OCI-LY3 (cell line): Measurements from ENCODE around the gene HS3ST2.

Experiments used
- H2AFZ ChIP-seq: fragments of 200-600, 300-600 bp; shearing (Covaris generic); 2 replicates; pipeline ENCODE4 v1.6.0; 2014; ENCODE audit warnings: antibody characterized with exemption, low read depth, low read length
- H3K27ac ChIP-seq: fragments of 200-600, 300-600 bp; sonication (generic); 2 replicates; pipeline ENCODE4 v1.5.1; 2014; ENCODE audit warnings: mild to moderate bottlenecking, low read length, moderate library complexity, mixed read lengths
- H3K27me3 ChIP-seq: fragments of 200-600, 300-600 bp; sonication (generic); 2 replicates; pipeline ENCODE4 v1.6.1; 2014; ENCODE audit warnings: low read depth, low read length, mixed read lengths
- H3K36me3 ChIP-seq: fragments of 200-600, 300-600 bp; sonication (generic); replicated peaks from 2 replicates; pipeline ENCODE3; 2014; ENCODE audit warnings: low read depth, low read length, mixed read lengths
- H3K4me1 ChIP-seq: fragments of 300-600, 200-600 bp; sonication (generic); 2 replicates; pipeline ENCODE4 v1.6.1; 2014; ENCODE audit warnings: low read length, mixed read lengths
- H3K4me2 ChIP-seq: fragments of 200-600, 300-600 bp; sonication (generic); 2 replicates; pipeline ENCODE4 v1.6.1; 2014; ENCODE audit warnings: low read length, mixed read lengths
- H3K4me3 ChIP-seq: fragments of 300-600, 200-600 bp; sonication (generic); 2 replicates; pipeline ENCODE4 v1.5.1; 2014; ENCODE audit warnings: antibody characterized with exemption, mild to moderate bottlenecking, low read length, moderate library complexity
- H3K79me2 ChIP-seq: fragments of 300-600, 200-600 bp; shearing (Covaris generic); 2 replicates; pipeline ENCODE4 v1.6.1; 2014; ENCODE audit warnings: mild to moderate bottlenecking, low read length, mixed read lengths
- H3K9ac ChIP-seq: fragments of 300-600, 200-600 bp; shearing (Covaris generic); 2 replicates; pipeline ENCODE4 v1.6.0; 2014; ENCODE audit warnings: mild to moderate bottlenecking, low read length, moderate library complexity
- H3K9me3 ChIP-seq: fragments of 200-600, 300-600 bp; shearing (Covaris generic); 2 replicates; pipeline ENCODE4 v1.6.1; 2014; ENCODE audit warnings: low read length, mixed read lengths; ENCODE audit not compliant: insufficient read depth
- H4K20me1 ChIP-seq: fragments of 200-600, 300-600 bp; sonication (generic); 2 replicates; pipeline ENCODE4 v1.6.1; 2016; ENCODE audit warnings: low read length, mixed read lengths; ENCODE audit not compliant: insufficient read depth
- CTCF ChIP-seq: fragments of 200-600, 300-600 bp; sonication (generic); IDR thresholded peaks from 2 replicates; pipeline ENCODE4 v1.5.1; 2014; ENCODE audit warnings: antibody characterized with exemption, low read length, low read depth
- EZH2phosphoT487 ChIP-seq: fragments of 200-600 bp; shearing (Covaris generic); IDR thresholded peaks from 2 replicates; pipeline ENCODE4 v1.6.1; 2018; ENCODE audit warnings: antibody characterized with exemption, mixed run types, low read depth

HS3ST2 gene

DNA sequence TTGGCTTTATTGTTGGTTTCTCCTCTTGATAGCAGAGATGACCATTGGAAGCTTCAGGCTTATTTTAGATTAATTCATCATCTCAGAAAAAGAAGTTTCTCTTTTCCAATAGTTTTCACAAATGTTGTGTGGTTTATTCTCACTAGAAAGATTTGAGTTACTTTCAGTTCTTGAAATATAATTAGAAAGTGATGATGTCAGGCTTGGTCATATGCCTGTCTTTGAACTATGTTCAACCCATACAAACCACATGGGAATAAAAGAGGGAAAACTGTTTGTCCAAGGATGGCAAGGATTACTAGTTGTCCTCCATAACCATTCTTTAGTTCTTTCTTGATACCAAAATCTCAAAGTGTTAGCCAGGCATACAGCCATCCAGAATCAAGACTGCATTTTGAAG is 3.7 kb upstream of the HS3ST2 start:
- Histone ChIP-seq H3K36me3 (no peaks in the 10 kb centered on the region), H3K4me2 (no peak overlapping the region), H3K4me1 (no peaks in the 10 kb centered on the region), H3K27ac (no peak overlapping the region), H3K4me3 (no peak overlapping the region), H3K9ac (no peak overlapping the region), H3K79me2 (no peaks in the 10 kb centered on the region), H4K20me1 (no peaks in the 10 kb centered on the region), H2AFZ (no peak overlapping the region), H3K27me3 (peaks cover 27% of the 10 kb centered on the region), H3K9me3 (no peaks in the 10 kb centered on the region)
- TF ChIP-seq CTCF (no peak), EZH2phosphoT487 (no peak)

GRCh38 chr16:22813223-22813947 is 577 bp upstream of the HS3ST2 start:
- Histone ChIP-seq H3K79me2 (no peaks in the 10 kb centered on the region), H3K4me1 (no peaks in the 10 kb centered on the region), H3K9me3 (no peaks in the 10 kb centered on the region), H4K20me1 (no peaks in the 10 kb centered on the region), H3K27me3 (peaks cover 9% of the 10 kb centered on the region), H3K27ac (no peak overlapping the region), H3K36me3 (no peaks in the 10 kb centered on the region), H3K4me3 (no peak overlapping the region), H3K4me2 (no peak overlapping the region), H2AFZ (no peak overlapping the region), H3K9ac (no peak overlapping the region)
- TF ChIP-seq CTCF, result no peak
- TF ChIP-seq EZH2phosphoT487, result no peak

DNA sequence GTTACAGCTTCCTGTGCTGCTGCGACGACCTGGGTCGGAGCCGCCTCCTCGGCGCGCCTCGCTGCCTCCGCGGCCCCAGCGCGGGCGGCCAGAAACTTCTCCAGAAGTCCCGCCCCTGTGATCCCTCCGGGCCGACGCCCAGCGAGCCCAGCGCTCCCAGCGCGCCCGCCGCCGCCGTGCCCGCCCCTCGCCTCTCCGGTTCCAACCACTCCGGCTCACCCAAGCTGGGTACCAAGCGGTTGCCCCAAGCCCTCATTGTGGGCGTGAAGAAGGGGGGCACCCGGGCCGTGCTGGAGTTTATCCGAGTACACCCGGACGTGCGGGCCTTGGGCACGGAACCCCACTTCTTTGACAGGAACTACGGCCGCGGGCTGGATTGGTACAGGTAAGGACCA is 746 bp downstream of the HS3ST2 start:
- H3K27ac ChIP-seq, result no peak overlapping the region
- no peak overlapping the region for H3K4me3 ChIP-seq
- H3K9me3 ChIP-seq, result no peaks in the 10 kb centered on the region
- TF ChIP-seq EZH2phosphoT487, result no peak
- no peak for TF ChIP-seq CTCF
- no peaks in the 10 kb centered on the region for H3K36me3 ChIP-seq
- H2AFZ ChIP-seq, result no peak overlapping the region
- H3K9ac ChIP-seq, result no peak overlapping the region
- H3K4me1 ChIP-seq, result no peaks in the 10 kb centered on the region
- no peaks in the 10 kb centered on the region for H4K20me1 ChIP-seq
- H3K27me3 ChIP-seq, result peaks cover 3% of the 10 kb centered on the region; the same call in 1 of the 2 replicates
- H3K4me2 ChIP-seq, result no peak overlapping the region
- no peaks in the 10 kb centered on the region for H3K79me2 ChIP-seq

DNA sequence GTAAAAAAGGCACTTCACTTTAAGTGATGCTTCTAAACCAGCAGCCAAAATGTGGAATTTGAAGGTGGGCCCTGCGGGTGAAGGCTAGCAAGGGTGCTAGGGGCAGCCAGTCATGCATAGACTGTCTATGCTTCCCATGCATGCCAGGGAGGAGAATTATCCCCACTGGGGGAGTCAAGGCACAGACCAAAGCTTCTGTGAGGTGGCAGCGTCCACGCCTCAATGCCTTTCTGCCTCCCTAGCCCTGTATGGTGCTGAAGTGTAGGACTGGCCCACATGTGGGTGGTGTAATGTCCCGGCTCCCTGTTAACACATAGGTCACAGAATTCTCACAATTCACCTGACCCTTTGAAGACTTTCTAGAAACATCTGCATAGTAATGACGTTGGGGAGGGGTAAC is 1.9 kb downstream of the HS3ST2 start:
- H3K4me3 ChIP-seq, result no peak overlapping the region
- H3K27me3 ChIP-seq, result no peaks in the 10 kb centered on the region
- TF ChIP-seq EZH2phosphoT487 (no peak), CTCF (no peak)
- no peak overlapping the region for H3K9ac ChIP-seq
- H4K20me1 ChIP-seq, result no peaks in the 10 kb centered on the region
- H3K27ac ChIP-seq, result no peak overlapping the region
- no peaks in the 10 kb centered on the region for H3K9me3 ChIP-seq
- H3K36me3 ChIP-seq, result no peaks in the 10 kb centered on the region
- no peak overlapping the region for H2AFZ ChIP-seq
- no peaks in the 10 kb centered on the region for H3K79me2 ChIP-seq
- no peak overlapping the region for H3K4me2 ChIP-seq
- H3K4me1 ChIP-seq, result no peaks in the 10 kb centered on the region
